ENCODE data around the gene GABRB3. TPM values are rescaled to one million over a fixed set of nuclear protein-coding genes. Genes with fewer than 3 reads are reported as not detected.

GABRB3 gene
- total RNA-seq, 2 experiments from 2014 or later: not detected

DNA sequence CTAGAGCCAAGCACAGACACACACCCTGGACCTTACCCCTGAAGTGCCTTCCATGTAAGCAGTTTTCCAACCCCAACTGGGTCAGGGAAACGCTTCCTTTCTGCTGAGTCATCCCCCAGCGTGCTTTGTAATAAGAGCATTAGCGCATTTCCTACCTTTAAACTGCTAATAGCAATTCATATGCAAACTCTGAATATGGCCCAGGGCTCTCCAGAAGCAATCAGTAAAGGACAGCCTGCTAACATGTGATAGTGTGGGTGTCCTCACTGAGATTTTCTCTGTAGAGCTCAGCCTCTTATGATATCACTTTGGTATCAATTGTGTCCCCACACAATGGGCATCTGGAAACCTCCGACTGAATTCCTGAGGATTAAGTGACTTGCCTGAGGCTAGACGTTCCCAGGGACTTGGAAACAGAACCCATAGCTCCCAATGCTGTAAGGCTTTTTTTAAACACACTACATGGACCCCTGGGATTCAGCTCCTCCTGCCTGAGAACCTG, 5.6 kb downstream of the GABRB3 start:
- Mint-ChIP-seq H3K4me3 (no peak overlapping the region), H3K4me1 (no peaks in the 10 kb centered on the region), H3K36me3 (ENCODE audit: low read depth) (peaks cover 3% of the 10 kb centered on the region), H3K9me3 (peaks cover 5% of the 10 kb centered on the region), H3K27me3 (peaks cover 8% of the 10 kb centered on the region), H3K27ac (no peak overlapping the region)
- ChIA-PET POLR2A (no interaction called here), CTCF (no interaction called here)
- no peak for DNase-seq

DNA sequence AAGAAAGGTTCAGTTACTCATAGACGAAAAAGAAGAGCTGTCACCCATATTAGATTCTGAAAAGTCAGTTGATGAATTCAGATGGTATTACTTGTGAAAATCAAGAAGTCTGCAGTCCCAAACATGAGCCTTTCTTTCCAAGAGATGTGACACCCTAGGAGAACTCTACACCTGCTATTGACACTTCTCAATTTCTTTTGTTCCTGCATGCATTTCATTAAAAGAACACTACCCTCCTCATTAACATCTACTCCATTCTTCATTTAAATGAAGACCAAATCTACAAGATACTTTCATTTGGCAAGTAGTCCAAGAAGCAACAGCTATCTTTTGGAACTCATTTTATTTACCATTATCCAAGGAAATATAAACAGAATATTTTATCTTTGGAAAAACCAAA, 6.6 kb downstream of the GABRB3 start:
- CTCF ChIA-PET: no interaction called here

DNA sequence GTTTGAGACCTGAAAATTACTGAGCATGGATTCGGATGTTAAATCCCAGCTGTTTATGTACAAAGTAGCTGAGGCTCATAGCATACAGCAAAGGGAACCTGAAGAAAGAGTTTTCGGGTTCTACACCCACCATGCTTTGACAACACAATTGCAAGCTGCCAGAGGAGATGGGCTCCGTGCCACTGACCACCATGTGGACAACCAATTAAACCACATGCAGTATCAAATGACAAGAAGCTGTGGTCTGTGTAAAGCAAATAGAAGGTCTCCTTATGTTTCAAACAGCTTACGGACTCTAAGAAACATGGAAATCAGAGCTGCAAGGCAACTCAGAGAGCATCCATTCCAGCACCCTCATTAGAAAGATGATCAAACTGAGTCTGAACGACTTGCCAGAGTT, 12.9 kb downstream of the GABRB3 start:
- Mint-ChIP-seq H3K4me3 (no peak overlapping the region), H3K4me1 (no peaks in the 10 kb centered on the region), H3K27ac (no peak overlapping the region), H3K27me3 (no peaks in the 10 kb centered on the region), H3K36me3 (ENCODE audit: low read depth) (no peaks in the 10 kb centered on the region), H3K9me3 (peaks cover 17% of the 10 kb centered on the region)
- POLR2A ChIA-PET: no interaction called here
- CTCF ChIA-PET: no interaction called here
- no peak for DNase-seq

More for the DNA sequence above, 6.6 kb downstream of the GABRB3 start:
- Mint-ChIP-seq H3K36me3 (ENCODE audit: low read depth) (no peaks in the 10 kb centered on the region), H3K27ac (no peak overlapping the region), H3K9me3 (peaks cover 6% of the 10 kb centered on the region), H3K4me3 (no peak overlapping the region), H3K27me3 (peaks cover 3% of the 10 kb centered on the region), H3K4me1 (no peaks in the 10 kb centered on the region)
- POLR2A ChIA-PET: no interaction called here
- no peak for DNase-seq

DNA sequence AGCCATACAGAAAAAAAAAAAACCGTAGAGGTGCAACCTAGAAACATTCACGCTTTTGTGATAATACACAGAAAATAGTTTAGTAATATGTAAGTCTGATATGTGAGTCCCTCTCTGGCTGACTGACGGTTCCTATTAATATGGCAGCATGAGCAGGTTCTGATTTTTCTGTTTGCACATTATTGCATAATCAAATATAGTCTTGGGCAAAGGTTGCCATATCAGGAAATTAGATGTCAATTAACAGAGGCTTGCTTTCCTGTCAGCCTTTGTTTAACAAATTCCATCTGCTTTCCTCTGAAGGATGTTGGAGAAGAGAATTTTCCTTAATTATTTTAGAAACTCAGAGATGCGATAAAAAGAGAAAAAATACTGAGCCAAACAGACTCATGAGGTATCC, 14.8 kb downstream of the GABRB3 start:
- no peaks in the 10 kb centered on the region for H3K36me3 Mint-ChIP-seq (ENCODE audit: low read depth)
- no peak for DNase-seq
- H3K27me3 Mint-ChIP-seq: no peaks in the 10 kb centered on the region
- H3K9me3 Mint-ChIP-seq: peaks cover 24% of the 10 kb centered on the region
- H3K27ac Mint-ChIP-seq: no peak overlapping the region
- ChIA-PET POLR2A (no interaction called here), CTCF (no interaction called here)
- H3K4me1 Mint-ChIP-seq: no peaks in the 10 kb centered on the region
- H3K4me3 Mint-ChIP-seq: no peak overlapping the region

DNA sequence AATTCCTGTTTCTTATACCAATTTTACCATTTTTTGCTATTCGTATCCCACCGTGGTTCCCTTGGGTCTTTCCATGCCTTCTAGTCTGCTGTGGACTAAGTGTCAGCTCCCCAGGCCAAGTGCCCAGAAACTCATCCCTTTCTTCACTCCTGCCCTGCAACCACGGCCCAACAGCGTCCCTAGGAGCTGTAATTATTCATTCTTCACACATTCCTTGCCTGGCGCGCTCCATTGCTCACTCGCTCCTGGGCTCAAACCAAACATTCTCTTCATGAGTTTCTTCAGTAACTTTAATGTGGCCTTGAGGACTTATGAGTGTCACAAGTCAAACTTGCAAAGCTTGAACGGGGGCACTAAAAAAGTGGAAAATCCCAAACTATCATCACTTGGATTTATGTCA, 15.7 kb downstream of the GABRB3 start:
- DNase-seq: no peak
- H3K36me3 Mint-ChIP-seq (ENCODE audit: low read depth): no peaks in the 10 kb centered on the region
- ChIA-PET POLR2A (no interaction called here), CTCF (no interaction called here)
- no peak overlapping the region for H3K4me3 Mint-ChIP-seq
- H3K27me3 Mint-ChIP-seq: no peaks in the 10 kb centered on the region
- H3K4me1 Mint-ChIP-seq: no peaks in the 10 kb centered on the region
- H3K9me3 Mint-ChIP-seq: peaks cover 22% of the 10 kb centered on the region
- H3K27ac Mint-ChIP-seq: no peak overlapping the region

DNA sequence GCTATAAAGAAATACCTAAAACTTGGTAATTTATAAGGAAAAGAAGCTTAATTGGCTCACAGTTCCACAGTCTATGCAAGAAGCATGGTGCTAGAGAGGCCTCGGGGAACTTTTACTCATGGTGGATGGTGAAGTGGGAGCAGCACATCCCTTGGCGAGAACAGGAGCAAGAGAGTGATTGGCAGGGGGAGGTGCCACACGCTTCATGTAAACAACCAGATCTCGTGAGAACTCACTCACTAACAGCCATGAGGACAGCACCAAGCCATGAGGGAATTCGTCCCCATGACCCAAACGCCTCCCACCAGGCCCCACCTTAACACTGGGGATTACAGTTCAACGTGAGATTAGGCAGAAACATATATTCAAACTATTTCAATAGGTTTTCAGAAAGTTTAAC, 28.0 kb downstream of the GABRB3 start:
- no peak for DNase-seq
- Mint-ChIP-seq H3K4me3 (no peak overlapping the region), H3K27ac (no peak overlapping the region), H3K9me3 (peaks cover 13% of the 10 kb centered on the region), H3K27me3 (no peaks in the 10 kb centered on the region), H3K36me3 (ENCODE audit: low read depth) (no peaks in the 10 kb centered on the region), H3K4me1 (no peaks in the 10 kb centered on the region)
- CTCF ChIA-PET: no interaction called here
- POLR2A ChIA-PET: no interaction called here

GRCh38 chr15:26739791-26740190, 33.1 kb downstream of the GABRB3 start:
- no peak overlapping the region for H3K4me3 Mint-ChIP-seq
- DNase-seq: no peak
- ChIA-PET POLR2A (no interaction called here), CTCF (no interaction called here)
- no peaks in the 10 kb centered on the region for H3K36me3 Mint-ChIP-seq (ENCODE audit: low read depth)
- H3K27me3 Mint-ChIP-seq: no peaks in the 10 kb centered on the region
- no peaks in the 10 kb centered on the region for H3K4me1 Mint-ChIP-seq
- peaks cover 17% of the 10 kb centered on the region for H3K9me3 Mint-ChIP-seq
- no peak overlapping the region for H3K27ac Mint-ChIP-seq

GRCh38 chr15:26738996-26739395, 33.9 kb downstream of the GABRB3 start:
- no peaks in the 10 kb centered on the region for H3K4me1 Mint-ChIP-seq

DNA sequence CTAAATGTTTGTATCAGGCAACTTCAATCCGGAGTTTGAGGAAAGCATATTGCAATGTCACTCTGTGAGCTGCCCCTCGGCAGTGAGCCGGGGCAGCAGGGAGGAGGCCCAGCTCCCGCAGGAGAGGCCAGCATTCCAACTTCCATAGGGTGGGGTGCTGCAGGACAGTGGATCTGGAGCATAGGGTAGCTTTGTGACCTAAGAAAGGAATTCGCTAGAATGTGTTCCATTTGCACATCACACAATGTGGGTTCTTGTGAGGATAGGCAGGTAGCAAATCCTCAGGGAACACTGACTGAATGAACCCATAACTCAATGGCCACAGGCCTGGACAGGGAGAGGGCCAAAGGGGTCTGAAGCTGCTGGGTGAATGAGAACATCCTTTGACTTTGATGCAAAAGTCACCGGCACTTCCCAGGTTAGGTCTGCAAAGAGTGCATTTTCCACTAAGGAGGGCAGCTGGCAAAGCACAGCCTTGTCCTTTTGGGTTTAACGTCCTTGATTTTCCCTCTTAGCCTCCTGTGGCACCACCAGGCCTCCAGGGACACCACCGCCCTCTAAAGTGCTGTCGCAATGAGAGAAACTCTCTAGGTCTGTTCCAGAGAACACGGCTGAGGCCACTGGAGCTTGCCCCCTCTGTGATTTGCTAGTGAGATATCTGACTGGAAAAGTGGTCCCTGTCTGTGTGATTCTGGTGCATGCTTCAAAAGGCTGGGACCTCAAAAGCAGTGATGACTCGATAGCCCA, 36.2 kb downstream of the GABRB3 start:
- DNase-seq: no peak
- H3K9me3 Mint-ChIP-seq: peaks cover 21% of the 10 kb centered on the region
- H3K4me1 Mint-ChIP-seq: no peaks in the 10 kb centered on the region
- no peaks in the 10 kb centered on the region for H3K27me3 Mint-ChIP-seq
- no peak overlapping the region for H3K27ac Mint-ChIP-seq
- POLR2A ChIA-PET: no interaction called here
- no peak overlapping the region for H3K4me3 Mint-ChIP-seq
- CTCF ChIA-PET: no interaction called here
- H3K36me3 Mint-ChIP-seq (ENCODE audit: low read depth): no peaks in the 10 kb centered on the region

More at GRCh38 chr15:26738996-26739395, 33.9 kb downstream of the GABRB3 start:
- Mint-ChIP-seq H3K27ac (no peak overlapping the region), H3K9me3 (peaks cover 21% of the 10 kb centered on the region), H3K36me3 (ENCODE audit: low read depth) (no peaks in the 10 kb centered on the region), H3K4me3 (no peak overlapping the region), H3K27me3 (no peaks in the 10 kb centered on the region)
- DNase-seq: no peak
- CTCF ChIA-PET: no interaction called here
- POLR2A ChIA-PET: no interaction called here

DNA sequence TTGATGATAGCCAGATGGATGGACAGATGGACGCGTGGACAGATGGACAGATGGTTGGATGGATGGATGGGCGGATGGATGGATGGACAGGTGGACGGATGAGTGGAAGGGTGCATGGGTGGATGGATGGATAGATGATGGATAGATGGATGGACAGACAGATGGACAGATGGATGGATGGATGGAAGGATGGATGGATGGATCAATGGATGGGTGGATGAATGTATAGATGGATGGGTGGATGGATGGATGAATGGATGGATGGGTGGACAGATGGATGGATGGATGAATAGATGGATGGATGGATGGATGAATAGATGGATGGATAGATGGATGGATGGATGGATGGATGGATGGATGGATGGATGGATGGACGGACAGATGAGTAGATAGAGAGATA, 40.9 kb downstream of the GABRB3 start:
- H3K27me3 Mint-ChIP-seq: no peaks in the 10 kb centered on the region
- DNase-seq: no peak
- POLR2A ChIA-PET: no interaction called here
- H3K9me3 Mint-ChIP-seq: peaks cover 24% of the 10 kb centered on the region
- CTCF ChIA-PET: no interaction called here
- no peak overlapping the region for H3K4me3 Mint-ChIP-seq
- H3K27ac Mint-ChIP-seq: no peak overlapping the region
- no peaks in the 10 kb centered on the region for H3K36me3 Mint-ChIP-seq (ENCODE audit: low read depth)
- no peaks in the 10 kb centered on the region for H3K4me1 Mint-ChIP-seq

GRCh38 chr15:26729581-26729980, 43.3 kb downstream of the GABRB3 start:
- Mint-ChIP-seq H3K27me3 (no peaks in the 10 kb centered on the region), H3K4me3 (no peak overlapping the region), H3K36me3 (ENCODE audit: low read depth) (no peaks in the 10 kb centered on the region), H3K27ac (no peak overlapping the region), H3K4me1 (no peaks in the 10 kb centered on the region), H3K9me3 (peaks cover 24% of the 10 kb centered on the region)
- ChIA-PET POLR2A (no interaction called here), CTCF (no interaction called here)
- no peak for DNase-seq

DNA sequence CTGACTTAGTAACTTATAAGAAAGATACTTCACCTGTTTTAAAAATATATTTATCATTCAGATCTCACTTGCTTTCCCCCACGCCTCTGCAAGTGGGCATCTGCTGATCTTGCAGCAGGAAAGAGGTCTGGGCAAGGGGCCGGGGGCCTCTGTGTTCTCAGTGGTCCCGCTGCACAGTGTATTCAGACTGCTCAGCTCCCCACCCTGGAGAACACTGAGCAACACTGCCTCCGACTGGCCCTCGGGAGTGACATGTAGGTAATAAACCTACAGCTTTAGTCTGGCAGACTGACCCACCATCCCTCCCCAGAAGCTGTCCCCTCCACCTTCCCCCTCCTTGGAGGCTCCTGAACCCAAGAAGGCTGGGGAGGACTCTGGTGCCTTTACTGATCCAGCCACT, 43.8 kb downstream of the GABRB3 start:
- H3K4me3 Mint-ChIP-seq: no peak overlapping the region
- no peak for DNase-seq
- no peak overlapping the region for H3K27ac Mint-ChIP-seq
- H3K36me3 Mint-ChIP-seq (ENCODE audit: low read depth): no peaks in the 10 kb centered on the region
- POLR2A ChIA-PET: no interaction called here
- CTCF ChIA-PET: no interaction called here
- no peaks in the 10 kb centered on the region for H3K27me3 Mint-ChIP-seq
- no peaks in the 10 kb centered on the region for H3K4me1 Mint-ChIP-seq
- peaks cover 23% of the 10 kb centered on the region for H3K9me3 Mint-ChIP-seq

DNA sequence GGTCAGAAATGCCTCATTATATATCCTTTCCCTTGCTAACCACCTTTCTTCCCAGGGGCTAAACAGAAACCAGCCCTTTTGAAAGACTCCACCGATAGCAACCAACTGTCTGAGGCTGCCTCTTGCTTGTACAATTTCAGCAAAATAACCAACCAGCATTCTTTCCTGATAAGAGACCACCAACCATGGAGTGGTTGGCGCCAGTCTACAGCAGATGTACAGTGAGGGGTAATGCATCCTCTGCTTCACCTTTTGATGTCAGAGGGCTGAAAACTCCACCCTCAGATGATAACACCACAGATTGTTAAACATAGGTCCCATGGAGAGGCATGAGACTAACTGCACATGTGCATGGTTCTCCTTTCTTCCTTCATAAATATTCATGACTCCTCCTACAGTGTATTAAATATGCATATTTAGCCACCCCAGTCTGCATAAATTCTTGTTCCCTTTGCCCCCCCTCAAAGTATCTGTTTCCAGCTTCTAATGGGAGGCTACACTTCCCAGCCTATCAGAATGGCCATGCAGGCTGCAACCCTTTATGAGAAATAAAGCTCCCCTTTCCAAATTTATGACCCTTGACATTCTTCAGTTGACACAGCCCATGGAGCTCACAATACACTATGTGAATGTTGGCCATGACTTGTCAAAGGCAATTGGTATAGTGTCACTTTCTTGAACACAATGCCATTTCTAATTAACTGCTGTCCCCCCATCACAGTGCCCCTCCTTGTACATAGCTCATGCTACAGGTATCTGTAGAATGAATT, 48.3 kb downstream of the GABRB3 start:
- Mint-ChIP-seq H3K36me3 (ENCODE audit: low read depth) (no peaks in the 10 kb centered on the region), H3K9me3 (peaks cover 15% of the 10 kb centered on the region), H3K4me3 (no peak overlapping the region), H3K27ac (no peak overlapping the region), H3K4me1 (no peaks in the 10 kb centered on the region), H3K27me3 (no peaks in the 10 kb centered on the region)
- DNase-seq: no peak
- POLR2A ChIA-PET: no interaction called here
- CTCF ChIA-PET: no interaction called here

- no peak for DNase-seq
- Mint-ChIP-seq H3K4me3 (no peak overlapping the region), H3K36me3 (ENCODE audit: low read depth) (no peaks in the 10 kb centered on the region), H3K27me3 (no peaks in the 10 kb centered on the region), H3K27ac (no peak overlapping the region), H3K9me3 (peaks cover 15% of the 10 kb centered on the region), H3K4me1 (no peaks in the 10 kb centered on the region)
- POLR2A ChIA-PET: no interaction called here
- CTCF ChIA-PET: no interaction called here
Observed at GRCh38 chr15:26722621-26723160, 50.2 kb downstream of the GABRB3 start.
